HepG2 (cell line): ENCODE data around the gene TIMP3. TPM values are rescaled to one million over a fixed set of nuclear protein-coding genes. Genes with fewer than 3 reads are reported as not detected.

ENCODE experiments used
- ATAC-seq: fragments of 200-7000 bp; cut with Tn5 transposase; 3 replicates; pipeline ENCODE4 v1.9.1; 2020; ENCODE audit warnings: mild to moderate bottlenecking, moderate library complexity
- BruUV-seq: library from RNA; stranded (reverse); fragments of 400-500 nt; replicated peaks from 2 replicates; lab custom pipeline; 2021; lab: Mats Ljungman, UMichigan
- CTCF ChIA-PET: fragments of 300-600 bp; formaldehyde crosslinking; extraction: SDS; loops from one replicate; lab custom pipeline; 2021; ENCODE audit warnings: low total read pairs, inconsistent platforms, low intra/inter-chr PET ratio; lab: Yijun Ruan, JAX
- POLR2A ChIA-PET: fragments of 350-600 bp; sonication (Branson Sonifier 250); formaldehyde crosslinking; loops from one replicate; lab custom pipeline; 2020; ENCODE audit warnings: antibody characterized with exemption, inconsistent platforms; lab: Yijun Ruan, JAX
- DNase-seq: peaks from one replicate; pipeline ENCODE4 v3.0.0-alpha.2; 2015; ENCODE audit warnings: low spot score
- FAIRE-seq: peaks from 3 replicates; lab custom pipeline; 2011; peaks lifted over from hg19 to GRCh38; lab: Jason Lieb, UNC
- H2AFZ ChIP-seq: one replicate; pipeline ENCODE4 v1.6.1; 2011; ENCODE audit warnings: low read length, inconsistent platforms
- H3K27ac ChIP-seq: fragments of 300-600 bp; 3 replicates; pipeline ENCODE4 v1.8.0; 2011; ENCODE audit warnings: mixed run types, mild to moderate bottlenecking, mixed read lengths, low read length, inconsistent platforms; ENCODE audit not compliant: insufficient read depth; ENCODE audit errors: extremely low read length
- H3K27me3 ChIP-seq, 2 experiments: fragments of 200-600 bp in 1 of 2; 2 replicates in 1 of 2; 3 replicates in 1 of 2; pipeline versions ENCODE4 v1.6.0 to v1.8.0; 2011; ENCODE audit warnings: low read length in 2 of 2, mild to moderate bottlenecking in 2 of 2, moderate library complexity in 2 of 2, inconsistent platforms in 1 of 2; ENCODE audit not compliant: insufficient read depth in 2 of 2, control insufficient read depth in 1 of 2
- H3K36me3 ChIP-seq, 2 experiments: fragments of 200-600 bp in 1 of 2; replicated peaks in 1 of 2; 2 replicates in 1 of 2; 3 replicates in 1 of 2; pipeline versions ENCODE4 v1.5.1 to v1.8.0; 2011; ENCODE audit warnings: low read length in 2 of 2, inconsistent platforms in 1 of 2; ENCODE audit not compliant: insufficient read depth in 2 of 2, control insufficient read depth in 1 of 2
- H3K4me1 ChIP-seq: 2 replicates; pipeline ENCODE4 v1.5.1; 2012; ENCODE audit warnings: low read length, inconsistent platforms; ENCODE audit not compliant: insufficient read depth
- H3K4me2 ChIP-seq: 2 replicates; pipeline ENCODE4 v1.6.0; 2011; ENCODE audit warnings: low read depth, low read length, inconsistent platforms
- H3K4me3 ChIP-seq, 3 experiments: fragments of 200-600 bp in 1 of 3; sonication (generic), shearing (Covaris generic) in 1 of 3; replicated peaks in 1 of 3; 2 replicates each; pipeline ENCODE4 v1.5.1; 2011 to 2016; ENCODE audit warnings: low read length in 3 of 3, inconsistent platforms in 2 of 3, low read depth in 2 of 3, mild to moderate bottlenecking in 2 of 3, control low read depth in 1 of 3, mixed read lengths in 1 of 3; ENCODE audit not compliant: insufficient read depth in 1 of 3
- H3K79me2 ChIP-seq: one replicate; pipeline ENCODE4 v1.6.1; 2011; ENCODE audit warnings: low read length, inconsistent platforms; ENCODE audit not compliant: insufficient read depth
- H3K9ac ChIP-seq: 2 replicates; pipeline ENCODE4 v1.6.0; 2011; ENCODE audit warnings: mild to moderate bottlenecking, low read depth, low read length, inconsistent platforms; ENCODE audit not compliant: insufficient read depth
- H3K9me3 ChIP-seq: 2 replicates; pipeline ENCODE4 v1.5.1; 2012; ENCODE audit warnings: mild to moderate bottlenecking, low read length
- H4K20me1 ChIP-seq: 2 replicates; pipeline ENCODE4 v1.6.0; 2011; ENCODE audit warnings: inconsistent platforms, mild to moderate bottlenecking, low read length, moderate library complexity; ENCODE audit not compliant: insufficient read depth
- ATRX ChIP-seq: sonication (generic); formaldehyde crosslinking; IDR thresholded peaks from 2 replicates; pipeline ENCODE4 v1.4.0; 2020; ENCODE audit warnings: missing genetic modification reagents, borderline replicate concordance
- BORCS8-MEF2B ChIP-seq: sonication (generic); formaldehyde crosslinking; IDR thresholded peaks from 2 replicates; pipeline ENCODE4 v1.8.0; 2022; ENCODE audit warnings: mild to moderate bottlenecking, missing genetic modification reagents
- HOXA9 ChIP-seq: sonication (generic); formaldehyde crosslinking; IDR thresholded peaks from 2 replicates; pipeline ENCODE4 v1.8.1; 2022; ENCODE audit warnings: missing genetic modification reagents, mild to moderate bottlenecking, moderate library complexity, borderline replicate concordance
- NFKBIZ ChIP-seq: IDR thresholded peaks from 2 replicates; pipeline ENCODE4 v1.6.1; 2018; ENCODE audit warnings: missing genetic modification reagents, missing compliant biosample characterization
- NR1H2 ChIP-seq: sonication (generic); formaldehyde crosslinking; IDR thresholded peaks from 2 replicates; pipeline ENCODE4 v1.8.1; 2022; ENCODE audit warnings: low read depth, missing genetic modification reagents, borderline replicate concordance
- PBX3 ChIP-seq: sonication (generic); formaldehyde crosslinking; IDR thresholded peaks from 2 replicates; pipeline ENCODE4 v1.8.1; 2023; ENCODE audit warnings: missing genetic modification reagents, inconsistent platforms, borderline replicate concordance
- SP140L ChIP-seq: sonication (generic); formaldehyde crosslinking; IDR thresholded peaks from 2 replicates; pipeline ENCODE4 v1.4.0; 2020; ENCODE audit warnings: missing genetic modification reagents, borderline replicate concordance
- TRIM24 ChIP-seq: sonication (generic); formaldehyde crosslinking; IDR thresholded peaks from 2 replicates; pipeline ENCODE4 v1.8.0; 2022; ENCODE audit warnings: mild to moderate bottlenecking, missing genetic modification reagents
- ZBTB37 ChIP-seq: sonication (generic); formaldehyde crosslinking; IDR thresholded peaks from 2 replicates; pipeline ENCODE4 v1.4.0; 2020; ENCODE audit warnings: mild to moderate bottlenecking, missing genetic modification reagents
- ZNF318 ChIP-seq: sonication (generic); formaldehyde crosslinking; IDR thresholded peaks from 2 replicates; pipeline ENCODE4 v1.4.0; 2020; ENCODE audit warnings: mild to moderate bottlenecking, missing genetic modification reagents
- ZNF382 ChIP-seq: sonication (generic); formaldehyde crosslinking; IDR thresholded peaks from 2 replicates; pipeline ENCODE4 v1.5.0; 2020; ENCODE audit warnings: missing genetic modification reagents, mild to moderate bottlenecking, borderline replicate concordance
- ZNF468 ChIP-seq: sonication (generic); formaldehyde crosslinking; IDR thresholded peaks from 2 replicates; pipeline ENCODE4 v1.8.0; 2022; ENCODE audit warnings: mild to moderate bottlenecking, moderate library complexity, missing genetic modification reagents
- ZNF550 ChIP-seq: sonication (generic); formaldehyde crosslinking; IDR thresholded peaks from 2 replicates; pipeline ENCODE4 v1.4.0; 2020; ENCODE audit warnings: mild to moderate bottlenecking, missing genetic modification reagents, borderline replicate concordance
- ZNF776 ChIP-seq: sonication (generic); formaldehyde crosslinking; IDR thresholded peaks from 2 replicates; pipeline ENCODE4 v1.4.0; 2020; ENCODE audit warnings: mild to moderate bottlenecking, missing genetic modification reagents
- ZNF816 ChIP-seq: sonication (generic); formaldehyde crosslinking; IDR thresholded peaks from 2 replicates; pipeline ENCODE4 v1.8.0; 2022; ENCODE audit warnings: missing genetic modification reagents, mild to moderate bottlenecking, borderline replicate concordance
- in situ Hi-C: cut with HindIII; loops from 2 replicates; pipeline ENCODE4 v1.10.0; 2017; ENCODE audit warnings: low pct_unique_long_range_greater_than_20kb; ENCODE audit not compliant: extremely low pct_ligation_motif_present
- intact Hi-C: fragments of 100-400 bp; cut with micrococcal nuclease; formaldehyde crosslinking; loops from one replicate; pipeline ENCODE4 v1.10.0; 2022; ENCODE audit not compliant: unreplicated experiment
- polyA plus RNA-seq, 8 experiments: library from polyadenylated mRNA; depleted of rRNA in 3 of 8; stranded (reverse) in 7 of 8; unstranded in 1 of 8; fragments of >200 nt; fragmentation: Illumina TruSeq in 4 of 8; extraction: Trizol in 4 of 8; gene quantifications; 2 replicates each; pipeline versions ENCODE4 v1.2.1 to v1.2.3, GENCODE V29; 2011 to 2016; ENCODE audit warnings: low read depth in 4 of 8, missing spikeins in 1 of 8, mixed read lengths in 1 of 8; ENCODE audit not compliant: insufficient read depth in 1 of 8
- total RNA-seq, 5 experiments: library from RNA; depleted of rRNA; stranded (reverse); fragments of >200 nt; fragmentation: Illumina TruSeq; extraction: Trizol; gene quantifications; 2 replicates each; pipeline ENCODE4 v1.2.3, GENCODE V29; 2016; ENCODE audit warnings: low read depth in 1 of 5

The TIMP3 gene
- total and polyA plus RNA-seq, 2 of the 13 experiments (the other 11 are each of a cell fraction or from before 2014, with no cell fraction given) = 57.3 to 86.6 TPM

GRCh38 chr22:32870474-32870873, 69.0 kb downstream of the TIMP3 start:
- BruUV-seq = no TSS peak
- ATAC-seq (no peak), DNase-seq (no peak), FAIRE-seq (no peak)
- Histone ChIP-seq H3K36me3 (peaks cover 2 to 5% of the 10 kb centered on the region in 2 experiments; a peak in 2 of 5 replicates), H3K9me3 (no peaks in the 10 kb centered on the region), H3K4me2 (no peak overlapping the region), H3K4me3 (no peak overlapping the region), H3K27ac (no peak overlapping the region), H3K4me1 (no peaks in the 10 kb centered on the region), H4K20me1 (no peaks in the 10 kb centered on the region), H3K27me3 (no peaks in the 10 kb centered on the region), H3K9ac (no peak overlapping the region), H2AFZ (no peak overlapping the region), H3K79me2 (no peaks in the 10 kb centered on the region)
- in situ Hi-C loops = no loop called here
- ChIA-PET CTCF (no interaction called here), POLR2A (no interaction called here)
- intact Hi-C loops = no loop called here
- TF ChIP-seq NFKBIZ (no peak), ZNF468 (CRISPR knock-in tag) (no peak), SP140L (no peak), BORCS8-MEF2B (CRISPR knock-in tag) (no peak), ZNF816 (CRISPR knock-in tag) (no peak), ZNF776 (CRISPR knock-in tag) (no peak), ZNF550 (CRISPR knock-in tag) (no peak), ZNF318 (CRISPR knock-in tag) (no peak), ZNF382 (CRISPR knock-in tag) (no peak), ZBTB37 (CRISPR knock-in tag) (no peak), NR1H2 (CRISPR knock-in tag) (no peak), HOXA9 (CRISPR knock-in tag) (no peak), PBX3 (CRISPR knock-in tag) (no peak), ATRX (CRISPR knock-in tag) (no peak), TRIM24 (CRISPR knock-in tag) (no peak)
